GM12878 (cell line): ENCODE data around the gene APLP1. TPM values are rescaled to one million over a fixed set of nuclear protein-coding genes. Genes with fewer than 3 reads are reported as not detected.

Source experiments
- ATAC-seq: fragments of 200-7000 bp; cut with Tn5 transposase; 3 replicates; pipeline ENCODE4 v1.9.1; 2020; ENCODE audit warnings: mild to moderate bottlenecking, moderate library complexity
- BruUV-seq: library from RNA; stranded (reverse); fragments of 400-500 nt; replicated peaks from 2 replicates; lab custom pipeline; 2021; lab: Mats Ljungman, UMichigan
- CTCF ChIA-PET: fragments of 300-600 bp; sonication (Branson Sonifier 250); formaldehyde crosslinking; extraction: SDS; loops from one replicate; lab custom pipeline; 2021; ENCODE audit warnings: inconsistent platforms; lab: Yijun Ruan, JAX
- POLR2A ChIA-PET: fragments of 350-600 bp; formaldehyde crosslinking; extraction: SDS; loops from one replicate; lab custom pipeline; 2021; ENCODE audit warnings: inconsistent platforms; lab: Charles Lee
- RAD21 ChIA-PET: fragments of 300-600 bp; sonication (Branson Sonifier 250); formaldehyde crosslinking; loops from one replicate; lab custom pipeline; 2023; ENCODE audit warnings: antibody characterized with exemption; ENCODE audit not compliant: unreplicated experiment; lab: Charles Lee
- SMC1A ChIA-PET: fragments of 300-600 bp; sonication (Branson Sonifier 250); formaldehyde crosslinking; loops from one replicate; lab custom pipeline; 2023; ENCODE audit not compliant: unreplicated experiment, uncharacterized antibody; lab: Charles Lee
- DNase-seq: peaks from one replicate; pipeline ENCODE4 v3.0.0-alpha.2; 2011; ENCODE audit warnings: low read depth, low spot score
- FAIRE-seq: peaks from 3 replicates; lab custom pipeline; 2011; peaks lifted over from hg19 to GRCh38; lab: Jason Lieb, UNC
- H2AFZ ChIP-seq: 2 replicates; pipeline ENCODE4 v1.6.0; 2011; ENCODE audit warnings: low read depth, low read length, control low read depth; ENCODE audit not compliant: control insufficient read depth
- H3K27ac ChIP-seq: 2 replicates; pipeline ENCODE4 v1.5.1; 2011; ENCODE audit warnings: control low read depth; ENCODE audit not compliant: control insufficient read depth, insufficient read depth
- H3K27me3 ChIP-seq, 2 experiments: replicated peaks in 1 of 2; 2 replicates each; pipeline versions ENCODE4 v1.6.0 to v1.6.1; 2011; ENCODE audit warnings: low read length in 1 of 2; ENCODE audit not compliant: control insufficient read depth in 2 of 2, insufficient read depth in 2 of 2
- H3K36me3 ChIP-seq, 2 experiments: 2 replicates each; pipeline ENCODE4 v1.5.1; 2011; ENCODE audit warnings: low read length in 1 of 2; ENCODE audit not compliant: control insufficient read depth in 2 of 2, insufficient read depth in 2 of 2
- H3K4me1 ChIP-seq: 2 replicates; pipeline ENCODE4 v1.6.1; 2011; ENCODE audit warnings: mild to moderate bottlenecking, low read length, moderate library complexity, mixed read lengths; ENCODE audit not compliant: control insufficient read depth, insufficient read depth
- H3K4me2 ChIP-seq: 2 replicates; pipeline ENCODE4 v1.6.0; 2011; ENCODE audit warnings: control low read depth; ENCODE audit not compliant: control insufficient read depth, insufficient read depth
- H3K4me3 ChIP-seq: fragments of 200-600 bp; sonication (generic); 2 replicates; pipeline ENCODE4 v1.5.1; 2016
- H3K79me2 ChIP-seq: 2 replicates; pipeline ENCODE4 v1.6.0; 2011; ENCODE audit warnings: low read length; ENCODE audit not compliant: control insufficient read depth, insufficient read depth
- H3K9ac ChIP-seq: 2 replicates; pipeline ENCODE4 v1.8.0; 2011; ENCODE audit warnings: low read length, control low read depth, mixed read lengths; ENCODE audit not compliant: control insufficient read depth, insufficient read depth
- H3K9me3 ChIP-seq: replicated peaks from 3 replicates; pipeline ENCODE4 v1.5.1; 2011; ENCODE audit warnings: mild to moderate bottlenecking, low read length; ENCODE audit not compliant: control insufficient read depth, insufficient read depth
- H4K20me1 ChIP-seq: 2 replicates; pipeline ENCODE4 v1.6.0; 2011; ENCODE audit not compliant: control insufficient read depth, insufficient read depth
- CHD1 ChIP-seq: IDR thresholded peaks from 2 replicates; pipeline ENCODE4 v1.6.1; 2012; ENCODE audit warnings: low read depth, low read length, improper control_type of control experiment
- MLLT1 ChIP-seq: fragments of 450-650 bp; IDR thresholded peaks from 2 replicates; pipeline ENCODE4 v1.6.1; 2016; ENCODE audit warnings: mild to moderate bottlenecking
- MYB ChIP-seq: fragments of 150-350 bp; IDR thresholded peaks from 2 replicates; pipeline ENCODE4 v1.6.1; 2014; ENCODE audit warnings: mild to moderate bottlenecking, low read depth, low read length, borderline replicate concordance
- RAD51 ChIP-seq: fragments of 450-650 bp; IDR thresholded peaks from 2 replicates; pipeline ENCODE4 v1.6.1; 2016; ENCODE audit warnings: moderate library complexity, mild to moderate bottlenecking, inconsistent platforms
- RUNX3 ChIP-seq: IDR thresholded peaks from 2 replicates; pipeline ENCODE4 v1.6.1; 2012; ENCODE audit warnings: low read length, inconsistent platforms
- SIX5 ChIP-seq: IDR thresholded peaks from 2 replicates; pipeline ENCODE4 v1.6.1; 2011; ENCODE audit warnings: mild to moderate bottlenecking, low read depth, low read length, moderate library complexity; ENCODE audit not compliant: severe bottlenecking
- SPI1 ChIP-seq: IDR thresholded peaks from 2 replicates; pipeline ENCODE4 v1.6.1; 2011; ENCODE audit warnings: low read depth, mild to moderate bottlenecking, low read length, moderate library complexity, borderline replicate concordance; ENCODE audit not compliant: insufficient read depth
- SRF ChIP-seq, 2 experiments: IDR thresholded peaks; 2 replicates each; pipeline ENCODE4 v1.6.1; 2011; ENCODE audit warnings: low read depth in 2 of 2, low read length in 2 of 2, mild to moderate bottlenecking in 1 of 2, moderate library complexity in 1 of 2
- WGBS: methylation state at CpG from one replicate; pipeline ENCODE4 v1.1.6; 2016; ENCODE audit warnings: low lambda C conversion rate; ENCODE audit not compliant: insufficient replicate concordance, insufficient coverage; ENCODE audit errors: missing lambda C conversion rate; 5-methylcytosine and 5-hydroxymethylcytosine counted together
- in situ Hi-C: fragments of 300-500 bp; cut with MboI; formaldehyde crosslinking; loops from 9 replicates; pipeline ENCODE4 v1.14.3; 2018; ENCODE audit warnings: mixed read lengths
- intact Hi-C: fragments of 100-400 bp; cut with micrococcal nuclease; formaldehyde crosslinking; loops from one replicate; pipeline ENCODE4 v1.14.2; 2022; ENCODE audit not compliant: unreplicated experiment
- polyA plus RNA-seq, 11 experiments: library from polyadenylated mRNA; depleted of rRNA in 4 of 11; unstranded in 6 of 11; stranded (reverse) in 5 of 11; fragments of >200 nt; fragmentation: Nextera tagmentation in 4 of 11; fragmentation: Illumina TruSeq in 1 of 11; extraction: Ambion mirVana in 4 of 11; extraction: Trizol in 1 of 11; gene quantifications; 1 replicate in 1 of 11; 2 replicates in 10 of 11; pipeline versions ENCODE4 v1.2.1 to v1.2.3, GENCODE V29; 2011 to 2016; ENCODE audit warnings: inconsistent platforms in 2 of 11, missing spikeins in 2 of 11, low read depth in 1 of 11
- total RNA-seq, 4 experiments: library from RNA; depleted of rRNA in 3 of 4; stranded (reverse); fragments of >200 nt in 3 of 4; fragmentation: Illumina TruSeq in 1 of 4; extraction: Trizol in 1 of 4; gene quantifications; 2 replicates each; pipeline versions ENCODE4 v1.2.1 to v1.2.3, GENCODE V29; 2013 to 2021
- TF ChIP-seq, protein P1 (sequence below): fragments of 450-650 bp; IDR thresholded peaks from 2 replicates; pipeline ENCODE4 v1.6.1; 2018; ENCODE audit warnings: borderline replicate concordance, mild to moderate bottlenecking; ENCODE audit not compliant: partially characterized antibody
- TF ChIP-seq, protein P2 (sequence below): fragments of 450-650 bp; IDR thresholded peaks from 2 replicates; pipeline ENCODE4 v1.6.1; 2018; ENCODE audit warnings: mild to moderate bottlenecking, low read depth, moderate library complexity; ENCODE audit not compliant: partially characterized antibody

Gene APLP1
- total and polyA plus RNA-seq, 10 of the 15 experiments (the other 5 are each of a cell fraction or from before 2014, with no cell fraction given) = 0.07 to 2.2 (median 0.91) TPM; not detected in 1

DNA sequence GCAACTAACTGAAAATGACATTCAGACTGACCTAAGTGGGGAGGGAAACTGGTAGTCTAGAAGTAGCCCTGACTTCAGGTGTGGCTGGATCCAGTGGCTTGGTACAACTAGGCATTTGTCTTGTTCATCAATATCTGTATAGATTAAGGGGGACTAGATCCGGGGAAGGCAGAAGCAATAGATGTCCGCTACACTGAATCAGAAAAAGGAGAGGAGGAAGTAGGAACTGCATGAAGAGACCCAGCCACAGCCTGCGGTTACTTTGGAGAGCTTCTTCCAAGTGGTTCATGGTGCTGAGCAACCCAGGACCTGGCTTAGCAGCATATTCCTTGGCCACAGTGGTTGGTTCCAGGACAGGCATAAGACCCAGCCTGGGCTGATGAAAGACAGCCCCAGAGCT is 45.8 kb upstream of the APLP1 start:
- intact Hi-C loops = no loop called here
- DNase-seq (no peak), FAIRE-seq (no peak), ATAC-seq (peak; percentile 63)
- H2AFZ ChIP-seq = no peak overlapping the region
- H3K9ac ChIP-seq = no peak overlapping the region
- H3K9me3 ChIP-seq = no peaks in the 10 kb centered on the region
- in situ Hi-C loops = no loop called here
- ChIA-PET SMC1A (no interaction called here), POLR2A (no interaction called here), RAD21 (no interaction called here), CTCF (no interaction called here)
- no peak overlapping the region for H3K4me3 ChIP-seq
- H4K20me1 ChIP-seq = no peaks in the 10 kb centered on the region
- 81% methylated on average over 3 of the region's 3 CpGs for WGBS
- TF ChIP-seq, protein P1, sequence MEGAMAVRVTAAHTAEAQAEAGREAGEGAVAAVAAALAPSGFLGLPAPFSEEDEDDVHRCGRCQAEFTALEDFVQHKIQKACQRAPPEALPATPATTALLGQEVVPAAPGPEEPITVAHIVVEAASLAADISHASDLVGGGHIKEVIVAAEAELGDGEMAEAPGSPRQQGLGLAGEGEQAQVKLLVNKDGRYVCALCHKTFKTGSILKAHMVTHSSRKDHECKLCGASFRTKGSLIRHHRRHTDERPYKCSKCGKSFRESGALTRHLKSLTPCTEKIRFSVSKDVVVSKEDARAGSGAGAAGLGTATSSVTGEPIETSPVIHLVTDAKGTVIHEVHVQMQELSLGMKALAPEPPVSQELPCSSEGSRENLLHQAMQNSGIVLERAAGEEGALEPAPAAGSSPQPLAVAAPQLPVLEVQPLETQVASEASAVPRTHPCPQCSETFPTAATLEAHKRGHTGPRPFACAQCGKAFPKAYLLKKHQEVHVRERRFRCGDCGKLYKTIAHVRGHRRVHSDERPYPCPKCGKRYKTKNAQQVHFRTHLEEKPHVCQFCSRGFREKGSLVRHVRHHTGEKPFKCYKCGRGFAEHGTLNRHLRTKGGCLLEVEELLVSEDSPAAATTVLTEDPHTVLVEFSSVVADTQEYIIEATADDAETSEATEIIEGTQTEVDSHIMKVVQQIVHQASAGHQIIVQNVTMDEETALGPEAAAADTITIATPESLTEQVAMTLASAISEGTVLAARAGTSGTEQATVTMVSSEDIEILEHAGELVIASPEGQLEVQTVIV = no peak
- TF ChIP-seq SPI1 (peak; percentile 35; the same call in 1 of the 2 replicates), RAD51 (no peak), SRF (IDR thresholded peaks at IDR 0.05; ENCODE audit: low read depth in 2 of 2, low read length in 2 of 2) (peak in 1 of 2 experiments; percentile 84; a peak in 2 of 4 replicates), RUNX3 (no peak), MLLT1 (peak; percentile 99), SIX5 (no peak), CHD1 (no peak), MYB (no peak)
- TF ChIP-seq, protein P2, sequence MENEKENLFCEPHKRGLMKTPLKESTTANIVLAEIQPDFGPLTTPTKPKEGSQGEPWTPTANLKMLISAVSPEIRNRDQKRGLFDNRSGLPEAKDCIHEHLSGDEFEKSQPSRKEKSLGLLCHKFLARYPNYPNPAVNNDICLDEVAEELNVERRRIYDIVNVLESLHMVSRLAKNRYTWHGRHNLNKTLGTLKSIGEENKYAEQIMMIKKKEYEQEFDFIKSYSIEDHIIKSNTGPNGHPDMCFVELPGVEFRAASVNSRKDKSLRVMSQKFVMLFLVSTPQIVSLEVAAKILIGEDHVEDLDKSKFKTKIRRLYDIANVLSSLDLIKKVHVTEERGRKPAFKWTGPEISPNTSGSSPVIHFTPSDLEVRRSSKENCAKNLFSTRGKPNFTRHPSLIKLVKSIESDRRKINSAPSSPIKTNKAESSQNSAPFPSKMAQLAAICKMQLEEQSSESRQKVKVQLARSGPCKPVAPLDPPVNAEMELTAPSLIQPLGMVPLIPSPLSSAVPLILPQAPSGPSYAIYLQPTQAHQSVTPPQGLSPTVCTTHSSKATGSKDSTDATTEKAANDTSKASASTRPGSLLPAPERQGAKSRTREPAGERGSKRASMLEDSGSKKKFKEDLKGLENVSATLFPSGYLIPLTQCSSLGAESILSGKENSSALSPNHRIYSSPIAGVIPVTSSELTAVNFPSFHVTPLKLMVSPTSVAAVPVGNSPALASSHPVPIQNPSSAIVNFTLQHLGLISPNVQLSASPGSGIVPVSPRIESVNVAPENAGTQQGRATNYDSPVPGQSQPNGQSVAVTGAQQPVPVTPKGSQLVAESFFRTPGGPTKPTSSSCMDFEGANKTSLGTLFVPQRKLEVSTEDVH = no peak
- no TSS peak for BruUV-seq
- H3K4me2 ChIP-seq = no peak overlapping the region
- no peaks in the 10 kb centered on the region for H3K4me1 ChIP-seq
- H3K79me2 ChIP-seq = no peaks in the 10 kb centered on the region
- no peak overlapping the region for H3K27ac ChIP-seq
- H3K36me3 ChIP-seq = no peaks in the 10 kb centered on the region
- H3K27me3 ChIP-seq = 0 out of 4 replicates have a peak, but pooled peaks cover 0 to 3% of the 10 kb centered on the region in 2 experiments
